KOPT-K1 (cell line): ENCODE measurements around the gene ACER1.
"Not testable (repeated sequence)": the region's sequence is repeated elsewhere in the genome, so short reads cannot be mapped to it uniquely, and the experiment has no call there.

Experiments used
- H3K27ac ChIP-seq: fragments of 200-600 bp; sonication (generic); 2 replicates; pipeline ENCODE4 v1.5.1; 2016; ENCODE audit warnings: antibody characterized with exemption, mild to moderate bottlenecking, low read depth, low read length; ENCODE audit not compliant: poor library complexity, severe bottlenecking
- H3K36me3 ChIP-seq: fragments of 200-600 bp; sonication (generic); 2 replicates; pipeline ENCODE4 v1.5.1; 2017; ENCODE audit warnings: antibody characterized with exemption, mild to moderate bottlenecking, low read length, moderate library complexity; ENCODE audit not compliant: insufficient read depth
- H3K9me3 ChIP-seq: fragments of 200-600 bp; sonication (generic); 2 replicates; pipeline ENCODE4 v1.5.1; 2017; ENCODE audit warnings: antibody characterized with exemption, low read length, mild to moderate bottlenecking; ENCODE audit not compliant: insufficient read depth, poor library complexity, severe bottlenecking

The ACER1 gene

DNA sequence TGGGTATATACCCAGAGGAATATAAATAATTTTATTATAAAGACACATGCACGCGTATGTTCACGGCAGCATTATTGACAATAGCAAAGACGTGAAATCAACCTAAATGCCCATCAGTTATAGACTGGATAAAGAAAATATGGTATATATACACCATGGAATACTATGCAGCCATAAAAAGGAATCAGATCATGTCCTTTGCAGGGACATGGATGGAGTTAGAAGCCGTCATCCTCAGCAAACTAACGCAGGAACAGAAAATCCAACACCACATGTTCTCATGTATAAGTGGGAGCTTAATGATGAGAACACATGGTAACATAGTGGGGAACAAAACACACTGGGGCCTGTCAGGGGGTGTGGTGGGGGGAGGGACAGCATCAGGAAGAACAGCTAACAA lies 51.0 kb downstream of the ACER1 start:
- not testable (repeated sequence) for H3K36me3 ChIP-seq

DNA sequence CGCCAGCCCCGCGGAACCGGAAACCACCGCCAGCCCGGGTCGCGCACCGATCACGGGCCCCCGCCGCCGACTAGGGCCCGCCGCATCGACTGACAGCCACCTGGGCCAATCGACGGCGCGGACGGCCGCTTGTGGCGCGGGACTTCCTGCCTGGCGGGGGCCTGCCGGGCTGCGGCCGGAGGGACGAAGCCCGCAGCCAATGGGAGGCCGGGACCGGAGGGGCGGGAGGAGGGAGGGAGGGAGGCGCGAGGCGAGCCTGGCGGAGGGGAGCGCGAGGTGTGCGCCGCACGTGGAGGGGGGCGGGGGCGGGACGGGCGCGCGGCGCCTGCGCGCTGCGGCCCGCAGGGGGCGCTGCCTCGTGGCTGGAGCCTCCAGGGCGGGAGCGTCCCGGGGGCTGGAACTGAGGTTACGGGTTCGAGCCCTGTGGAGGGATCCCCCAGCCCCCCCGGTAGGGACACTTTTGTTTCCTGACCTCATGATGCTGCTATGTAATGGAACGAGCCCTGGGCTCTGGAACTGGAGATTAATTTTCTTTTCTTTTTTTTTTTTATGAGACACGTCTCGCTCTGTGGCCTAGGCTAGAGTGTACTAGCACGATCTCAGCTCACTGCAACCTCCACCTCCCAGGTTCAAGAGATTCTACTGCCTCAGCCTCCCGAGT lies 53.4 kb downstream of the ACER1 start, which contains the start of gene MLLT1:
Gene MLLT1 (minus strand): TSS at position 45 of the 661 bp plus-strand sequence. CDS start 191 bp downstream, outside the sequence.
- peaks cover 26% of the 10 kb centered on the region for H3K36me3 ChIP-seq
- H3K27ac ChIP-seq = peak within 1 kb of the TSS; percentile 76
- H3K9me3 ChIP-seq = peaks cover 3% of the 10 kb centered on the region

More for the DNA sequence above, 51.0 kb downstream of the ACER1 start:
- not testable (repeated sequence) for H3K27ac ChIP-seq
- H3K9me3 ChIP-seq = peaks cover 26% of the 10 kb centered on the region

- H3K27ac ChIP-seq = peak overlapping the region; percentile 76
- H3K36me3 ChIP-seq = peaks cover 26% of the 10 kb centered on the region
- H3K9me3 ChIP-seq = no peaks in the 10 kb centered on the region
These were observed 53.8 kb downstream of the ACER1 start for GRCh38 chr19:6279620-6279930.

GRCh38 chr19:6278740-6279619 lies 54.4 kb downstream of the ACER1 start:
- no peaks in the 10 kb centered on the region for H3K9me3 ChIP-seq
- peaks cover 30% of the 10 kb centered on the region for H3K36me3 ChIP-seq
- H3K27ac ChIP-seq = peak overlapping the region; percentile 76

DNA sequence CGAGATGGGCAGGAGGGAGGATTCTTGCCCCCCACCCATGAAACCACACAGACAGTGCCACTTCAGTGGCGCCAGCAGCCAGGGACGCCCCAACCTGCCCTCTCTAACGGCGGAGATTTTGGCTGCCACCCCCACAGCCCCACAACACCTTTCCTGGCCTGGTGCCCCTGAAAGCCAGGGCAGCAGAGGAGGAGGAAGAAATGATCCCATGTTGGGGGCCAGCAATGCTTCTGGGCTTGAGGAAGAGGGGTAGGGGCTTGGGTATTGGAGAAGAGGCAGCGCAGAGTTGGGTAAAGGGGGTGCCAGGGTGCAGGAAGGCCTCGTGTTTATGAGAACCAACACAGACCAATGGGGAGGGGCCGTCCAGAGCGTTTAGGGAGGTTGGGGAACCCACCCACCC lies 55.4 kb downstream of the ACER1 start:
- Histone ChIP-seq H3K36me3 (peaks cover 32% of the 10 kb centered on the region), H3K27ac (peak overlapping the region; percentile 76), H3K9me3 (no peaks in the 10 kb centered on the region)

DNA sequence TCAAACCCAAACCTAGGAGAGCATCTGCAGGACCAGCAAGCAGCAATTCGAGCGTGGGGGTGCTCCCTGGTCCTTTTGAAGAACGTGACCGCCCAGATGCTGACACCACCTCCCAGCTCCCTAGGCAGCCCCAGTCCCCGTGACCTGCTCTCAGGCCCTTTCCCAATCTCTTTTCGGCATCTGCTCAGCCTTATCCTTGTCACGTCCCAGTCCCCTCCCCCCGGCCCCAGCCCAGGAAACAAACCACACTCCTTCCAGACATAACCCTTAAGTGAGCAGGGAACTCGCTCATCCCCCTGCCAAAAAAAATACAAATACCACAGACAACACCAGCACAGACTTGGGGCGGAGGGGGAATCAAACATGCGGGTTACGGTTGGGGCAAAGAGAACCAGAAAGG lies 57.0 kb downstream of the ACER1 start:
- H3K9me3 ChIP-seq = no peaks in the 10 kb centered on the region
- peaks cover 33% of the 10 kb centered on the region for H3K36me3 ChIP-seq
- no peak overlapping the region for H3K27ac ChIP-seq

- Histone ChIP-seq H3K36me3 (peaks cover 44% of the 10 kb centered on the region), H3K9me3 (no peaks in the 10 kb centered on the region), H3K27ac (no peak overlapping the region)
These were observed 58.2 kb downstream of the ACER1 start for GRCh38 chr19:6275170-6275744.

- Histone ChIP-seq H3K36me3 (peaks cover 49% of the 10 kb centered on the region), H3K9me3 (no peaks in the 10 kb centered on the region), H3K27ac (no peak overlapping the region)
These were observed 58.7 kb downstream of the ACER1 start for GRCh38 chr19:6274756-6275155.

GRCh38 chr19:6273701-6274601 lies 59.5 kb downstream of the ACER1 start:
- Histone ChIP-seq H3K36me3 (peaks cover 58% of the 10 kb centered on the region), H3K9me3 (no peaks in the 10 kb centered on the region), H3K27ac (no peak overlapping the region)

DNA sequence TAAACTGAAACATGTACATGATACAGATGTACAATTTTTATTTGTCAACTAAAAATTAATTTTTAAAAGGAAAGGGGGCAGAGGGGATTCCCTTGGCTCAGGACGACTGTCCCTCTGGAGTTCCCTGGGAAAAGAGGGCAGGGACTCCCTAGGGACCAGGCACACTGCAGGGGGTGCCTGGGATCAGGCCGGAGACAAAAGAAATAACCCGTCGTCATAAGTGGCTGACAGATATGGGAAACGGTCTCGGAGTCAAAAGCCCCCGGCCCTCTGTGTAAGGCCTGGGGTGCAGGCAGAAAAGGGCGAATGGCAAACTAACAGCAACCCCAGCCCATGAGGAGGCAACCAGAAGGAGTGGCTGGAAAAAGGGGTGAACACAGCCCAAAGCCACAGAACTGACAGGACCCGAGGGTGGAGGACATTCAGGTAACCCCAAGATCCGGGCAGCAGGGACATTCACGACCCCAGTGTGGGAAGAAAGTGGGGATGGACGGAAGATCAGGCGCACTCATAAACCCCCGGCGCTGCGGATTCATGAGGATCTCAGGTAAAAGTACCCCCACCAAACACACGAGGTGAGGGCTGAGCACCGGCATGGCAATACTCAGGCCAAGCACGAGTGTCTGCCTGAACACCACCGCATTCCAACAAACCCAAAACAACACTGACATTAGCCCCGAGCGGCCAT lies 60.4 kb downstream of the ACER1 start:
- Histone ChIP-seq H3K36me3 (peaks cover 64% of the 10 kb centered on the region), H3K9me3 (no peaks in the 10 kb centered on the region), H3K27ac (no peak overlapping the region)

- Histone ChIP-seq H3K36me3 (peaks cover 64% of the 10 kb centered on the region), H3K9me3 (no peaks in the 10 kb centered on the region), H3K27ac (no peak overlapping the region)
These were observed 61.0 kb downstream of the ACER1 start for GRCh38 chr19:6272411-6272791.

DNA sequence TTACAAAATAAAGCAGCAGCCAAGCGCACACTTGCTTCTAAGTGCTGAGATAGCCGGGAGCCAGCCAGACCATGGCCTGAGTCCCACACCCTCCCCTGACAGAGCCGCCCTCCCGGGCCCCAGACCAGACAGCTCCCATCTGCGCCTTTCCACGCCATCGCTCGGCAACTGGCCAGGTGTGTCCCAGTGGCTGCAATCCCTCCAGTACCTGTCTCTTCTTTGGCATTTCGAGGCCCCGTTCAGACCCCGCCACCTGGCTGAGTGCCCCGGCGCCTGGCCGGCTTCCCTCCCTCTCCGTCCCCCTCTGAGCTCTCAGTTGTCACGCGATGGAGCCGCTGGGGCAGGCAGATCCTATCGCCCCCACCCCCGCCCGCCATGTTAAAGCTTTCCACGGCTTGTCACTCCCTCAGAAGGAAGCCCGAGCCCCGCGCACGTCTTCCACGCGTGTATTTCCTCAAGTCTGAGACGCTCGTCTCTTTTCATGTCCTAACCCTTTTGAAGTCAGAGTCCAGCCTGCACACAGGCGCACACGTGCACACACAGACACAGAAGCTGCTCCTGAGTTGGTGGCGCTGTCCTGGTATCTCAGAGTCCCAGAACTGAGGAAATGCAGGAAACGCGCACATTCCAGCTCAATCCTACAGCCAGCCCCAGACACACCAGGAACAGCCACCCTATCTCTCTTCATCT lies 61.5 kb downstream of the ACER1 start:
- H3K27ac ChIP-seq = no peak overlapping the region
- H3K9me3 ChIP-seq = no peaks in the 10 kb centered on the region
- peaks cover 65% of the 10 kb centered on the region for H3K36me3 ChIP-seq

DNA sequence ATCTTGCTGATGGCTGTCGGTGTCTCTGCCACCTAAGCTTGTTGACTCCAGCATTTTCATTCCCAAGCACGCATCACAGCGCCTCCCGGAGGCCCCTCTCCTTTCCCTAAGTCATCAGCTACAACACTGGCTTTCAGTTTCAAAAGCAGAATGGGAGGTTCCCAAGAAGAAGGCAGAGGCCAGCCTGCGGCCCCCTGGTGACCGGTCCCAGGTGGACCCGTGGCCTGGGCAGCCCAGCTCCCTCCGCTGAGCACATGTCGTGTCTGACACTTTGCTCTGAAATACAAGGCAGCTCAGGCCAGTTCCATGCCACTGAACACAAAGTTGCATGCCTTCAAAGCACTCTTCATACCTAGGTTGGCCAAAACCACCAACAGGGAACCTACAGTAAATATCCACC lies 62.2 kb downstream of the ACER1 start:
- Histone ChIP-seq H3K27ac (no peak overlapping the region), H3K9me3 (no peaks in the 10 kb centered on the region), H3K36me3 (peaks cover 67% of the 10 kb centered on the region)

DNA sequence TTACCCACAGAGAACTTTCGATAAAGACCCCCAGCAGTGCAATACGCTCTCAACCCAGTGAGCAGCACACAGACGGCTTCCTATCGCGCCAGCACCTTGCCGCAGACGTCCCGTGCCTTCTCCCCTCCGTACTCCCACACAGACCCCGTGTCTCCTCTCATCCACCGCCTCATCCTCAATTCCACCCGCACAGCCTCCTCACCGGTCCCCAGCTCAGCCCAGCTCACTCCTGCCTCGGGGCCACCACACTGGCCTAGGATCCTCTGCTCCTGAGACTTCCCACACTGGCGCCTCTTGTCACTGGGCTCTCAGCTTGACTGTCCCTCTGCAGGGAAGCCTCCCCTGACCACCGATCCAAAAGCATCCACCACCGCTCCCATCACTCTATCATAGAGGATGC lies 62.6 kb downstream of the ACER1 start:
- Histone ChIP-seq H3K36me3 (peaks cover 67% of the 10 kb centered on the region), H3K27ac (no peak overlapping the region), H3K9me3 (no peaks in the 10 kb centered on the region)
